Mucosa of descending colon (tissue), 3 donors: ENCODE measurements around the gene ANKRD16. TPM values are rescaled to one million over a fixed set of nuclear protein-coding genes. Genes with fewer than 3 reads are reported as not detected.
"Not testable (repeated sequence)": the region's sequence is repeated elsewhere in the genome, so short reads cannot be mapped to it uniquely, and the experiment has no call there.

Experiments used
- ATAC-seq: fragments of 200-7000 bp; cut with Tn5 transposase; one replicate; pipeline ENCODE4 v1.9.1; 2020; ENCODE audit warnings: mild to moderate bottlenecking, moderate library complexity
- DNase-seq, 3 donors: peaks; one replicate each; pipeline ENCODE4 v3.0.0-alpha.2; 2020
- H3K36me3 ChIP-seq: fragments of 200-600 bp; one replicate; pipeline ENCODE4 v1.8.0; 2021; ENCODE audit warnings: low read depth, mild to moderate bottlenecking
- H3K4me1 ChIP-seq: fragments of 200-600 bp; one replicate; pipeline ENCODE4 v1.8.0; 2021; ENCODE audit warnings: low read depth, mild to moderate bottlenecking
- H3K4me3 ChIP-seq: fragments of 200-600 bp; one replicate; pipeline ENCODE4 v1.8.0; 2021; ENCODE audit warnings: mild to moderate bottlenecking
- H3K9me3 ChIP-seq: fragments of 200-600 bp; one replicate; pipeline ENCODE4 v1.8.0; 2021; ENCODE audit warnings: mild to moderate bottlenecking
- intact Hi-C, 2 donors: fragments of 100-400 bp; cut with DNase I in 1 of 2; cut with micrococcal nuclease in 1 of 2; formaldehyde crosslinking; loops; one replicate each; pipeline versions ENCODE4 v1.11.0 to v1.11.1; 2022; cut with DNase I, micrococcal nuclease
- total RNA-seq, 3 donors: library from RNA; stranded (reverse); fragmentation: NEBNext Ultra II Directional in 2 of 3; extraction: Animal tissue kit (Norgen Biotek cat#: 25700) in 2 of 3; gene quantifications; one replicate each; pipeline versions ENCODE4 v1.2.1 to v1.2.4, GENCODE V29; 2021 to 2023
- TF ChIP-seq, protein P1 (sequence below): fragments of 200-600 bp; IDR thresholded peaks from one replicate; pipeline ENCODE4 v1.8.0; 2022; ENCODE audit warnings: antibody characterized with exemption, mild to moderate bottlenecking
- donor health status: DM: no; HTN: no; CAD: no; lungs with moderate emphysema.
- donor health status: DM: no; HTN: no; CAD: no.
- donor health status: DM: no; HTN: yes; CAD: no.

The ANKRD16 gene
- total RNA-seq, 3 donors from 2014 or later = 4.7 to 9.8 (median 7.4) TPM

DNA sequence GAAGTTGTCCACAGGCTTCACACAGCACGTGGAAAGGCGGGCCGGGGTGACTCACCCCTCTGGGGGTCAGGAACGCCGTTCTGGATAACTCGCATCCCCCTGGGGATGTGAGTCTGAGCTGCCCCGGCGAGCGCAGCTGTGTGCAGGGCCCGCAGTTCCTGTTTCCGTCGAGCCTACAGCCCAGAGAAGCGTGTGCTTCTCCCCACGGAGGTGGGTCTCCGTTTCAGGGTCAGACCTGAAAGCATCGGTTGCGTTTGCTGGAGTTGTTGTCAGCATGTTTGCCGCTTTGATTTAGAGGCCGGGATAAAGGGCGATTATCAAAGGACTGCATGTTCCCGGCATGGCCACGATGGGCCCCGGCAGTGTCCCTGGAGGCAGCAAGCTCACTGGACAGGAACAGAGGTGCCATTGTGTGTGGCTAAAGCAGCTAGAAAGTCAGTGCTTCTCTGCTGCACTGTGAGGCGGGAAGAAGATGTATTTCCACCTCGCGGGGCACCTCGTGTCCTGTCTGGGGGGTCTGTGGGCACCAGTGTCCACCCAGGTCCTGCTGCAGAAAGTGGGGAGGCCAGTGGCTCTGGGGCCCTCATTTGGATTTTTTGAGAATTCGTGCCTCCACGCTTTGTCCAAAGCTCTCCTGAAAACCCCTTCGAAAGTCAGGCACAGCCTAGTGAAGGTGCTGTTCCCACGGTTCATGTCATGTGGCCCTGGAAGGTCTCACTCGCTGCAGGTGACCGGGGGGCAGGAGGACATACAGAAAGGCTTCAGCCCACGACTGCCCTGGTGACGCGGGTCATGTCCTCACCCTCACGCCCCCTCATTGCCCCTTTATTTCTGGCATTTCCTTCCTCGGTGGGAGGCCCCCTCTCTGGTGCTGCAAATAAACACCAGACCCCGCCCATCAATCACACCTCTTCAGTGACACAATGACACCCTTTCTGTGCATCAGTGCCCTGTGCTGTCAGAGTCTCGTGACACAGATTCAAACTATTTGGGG lies 49.1 kb downstream of the ANKRD16 start:
- Histone ChIP-seq H3K4me1 (no peaks in the 10 kb centered on the region), H3K4me3 (no peak overlapping the region), H3K9me3 (no peaks in the 10 kb centered on the region), H3K36me3 (no peaks in the 10 kb centered on the region)
- TF ChIP-seq, protein P1, sequence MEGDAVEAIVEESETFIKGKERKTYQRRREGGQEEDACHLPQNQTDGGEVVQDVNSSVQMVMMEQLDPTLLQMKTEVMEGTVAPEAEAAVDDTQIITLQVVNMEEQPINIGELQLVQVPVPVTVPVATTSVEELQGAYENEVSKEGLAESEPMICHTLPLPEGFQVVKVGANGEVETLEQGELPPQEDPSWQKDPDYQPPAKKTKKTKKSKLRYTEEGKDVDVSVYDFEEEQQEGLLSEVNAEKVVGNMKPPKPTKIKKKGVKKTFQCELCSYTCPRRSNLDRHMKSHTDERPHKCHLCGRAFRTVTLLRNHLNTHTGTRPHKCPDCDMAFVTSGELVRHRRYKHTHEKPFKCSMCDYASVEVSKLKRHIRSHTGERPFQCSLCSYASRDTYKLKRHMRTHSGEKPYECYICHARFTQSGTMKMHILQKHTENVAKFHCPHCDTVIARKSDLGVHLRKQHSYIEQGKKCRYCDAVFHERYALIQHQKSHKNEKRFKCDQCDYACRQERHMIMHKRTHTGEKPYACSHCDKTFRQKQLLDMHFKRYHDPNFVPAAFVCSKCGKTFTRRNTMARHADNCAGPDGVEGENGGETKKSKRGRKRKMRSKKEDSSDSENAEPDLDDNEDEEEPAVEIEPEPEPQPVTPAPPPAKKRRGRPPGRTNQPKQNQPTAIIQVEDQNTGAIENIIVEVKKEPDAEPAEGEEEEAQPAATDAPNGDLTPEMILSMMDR = no peak
- peak in 1 of 3 donors; percentile 76 for DNase-seq
- ATAC-seq = peak; percentile 79
- intact Hi-C loops = no loop called here

DNA sequence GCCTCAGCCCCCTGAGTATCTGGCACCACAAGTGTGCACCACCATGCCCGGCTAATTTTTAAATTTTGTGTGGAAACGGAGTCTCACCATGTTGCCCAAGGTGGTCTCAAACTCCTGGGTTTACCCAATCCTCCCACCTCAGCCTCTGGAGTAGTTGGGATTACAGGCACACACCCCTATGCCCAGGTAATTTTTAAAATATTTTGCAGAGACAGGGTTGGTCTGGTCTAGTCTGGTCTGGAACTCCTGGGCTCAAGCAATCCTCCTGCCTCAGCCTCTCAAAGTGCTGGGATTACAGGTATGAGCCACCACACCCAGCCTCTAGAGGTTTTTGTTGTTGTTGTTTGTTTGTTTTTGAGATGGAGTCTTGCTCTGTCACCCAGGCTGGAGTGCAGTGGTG lies 53.5 kb downstream of the ANKRD16 start:
- H3K4me1 ChIP-seq, ATAC-seq, H3K4me3 ChIP-seq, intact Hi-C loops, H3K36me3 ChIP-seq, DNase-seq, H3K9me3 ChIP-seq: not testable (repeated sequence)

DNA sequence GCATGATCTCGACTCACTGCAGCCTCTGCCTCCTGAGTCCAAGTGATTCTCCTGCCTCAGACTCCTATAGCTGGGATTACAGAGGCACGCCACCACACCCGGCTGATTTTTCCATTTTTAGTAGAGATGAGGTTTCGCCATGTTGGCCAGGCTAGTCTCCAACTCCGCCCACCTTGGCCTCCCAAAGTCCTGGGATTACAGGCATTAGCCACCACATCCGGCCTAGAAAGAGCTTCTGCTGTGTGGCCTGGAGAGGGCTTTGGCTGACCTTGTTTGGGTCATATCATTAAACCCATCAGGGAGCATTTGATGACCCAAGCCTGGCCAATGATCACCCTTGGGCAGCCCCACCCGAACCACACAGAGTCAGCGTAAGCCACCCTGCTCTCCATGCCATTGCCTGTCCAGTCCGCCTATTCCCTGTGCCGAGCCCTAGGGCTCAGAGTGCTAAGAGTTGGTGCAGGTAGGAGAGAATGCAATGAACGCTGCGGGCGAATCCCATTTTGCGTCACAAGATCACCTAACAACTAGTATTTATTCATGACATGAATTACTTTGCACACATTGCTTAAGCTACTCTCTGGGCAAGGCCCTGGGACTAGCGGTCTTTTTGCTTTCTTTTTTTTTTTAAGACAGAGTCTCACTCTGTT lies 54.1 kb downstream of the ANKRD16 start:
- no peaks in the 10 kb centered on the region for H3K9me3 ChIP-seq
- H3K4me3 ChIP-seq = no peak overlapping the region
- H3K36me3 ChIP-seq = no peaks in the 10 kb centered on the region
- ATAC-seq (no peak), DNase-seq (no peak)
- intact Hi-C loops = no loop called here
- H3K4me1 ChIP-seq = no peaks in the 10 kb centered on the region
- TF ChIP-seq, protein P1 = no peak

DNA sequence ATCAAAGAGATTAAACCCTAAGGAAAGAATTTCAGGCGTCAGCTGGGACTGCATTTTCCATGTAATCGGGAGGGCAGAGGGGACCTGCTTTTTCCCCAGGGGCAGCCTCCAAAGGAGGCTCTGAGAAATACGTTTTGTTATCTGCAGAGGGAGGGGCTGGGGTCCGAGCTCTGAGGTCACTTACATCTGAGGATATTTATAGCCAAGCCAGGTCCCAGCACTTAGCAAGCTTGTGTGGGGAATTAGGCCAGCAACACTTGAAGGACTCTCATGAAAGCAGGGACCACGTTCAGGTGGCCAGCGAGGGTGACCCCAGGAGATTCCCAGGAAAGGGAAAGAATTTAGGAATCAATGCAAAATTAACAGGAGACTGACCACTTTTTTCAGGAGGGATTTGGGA lies 55.9 kb downstream of the ANKRD16 start:
- no peaks in the 10 kb centered on the region for H3K4me1 ChIP-seq
- DNase-seq = no peak

DNA sequence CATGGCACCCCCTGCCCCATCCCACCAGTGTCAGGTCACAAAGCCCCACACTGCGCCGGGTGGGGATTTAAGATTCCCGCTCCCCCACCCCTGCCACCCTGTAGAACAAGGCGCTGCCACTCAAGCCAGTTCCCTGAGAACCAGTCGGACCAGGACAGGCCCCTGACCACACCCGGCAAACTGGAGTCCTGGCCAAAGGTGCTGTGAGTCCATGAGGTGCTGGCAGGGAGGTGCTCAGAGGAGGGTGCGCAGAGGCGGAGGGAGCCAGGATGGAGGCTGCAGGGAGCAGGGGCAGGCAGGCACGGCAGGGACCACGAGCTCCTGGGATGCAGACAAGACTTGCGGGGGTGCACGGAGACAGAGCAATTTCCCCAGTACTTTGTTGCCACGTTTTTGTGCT lies 56.7 kb downstream of the ANKRD16 start:
- H3K9me3 ChIP-seq = no peaks in the 10 kb centered on the region
- H3K4me3 ChIP-seq = no peak overlapping the region
- no peaks in the 10 kb centered on the region for H3K4me1 ChIP-seq
- ATAC-seq (peak; percentile 99), DNase-seq (peak; percentile 84 to 86 (median 85))
- H3K36me3 ChIP-seq = no peaks in the 10 kb centered on the region
- TF ChIP-seq, protein P1 = no peak
- intact Hi-C loops = no loop called here

More for the DNA sequence above, 55.9 kb downstream of the ANKRD16 start:
- no peak for ATAC-seq
- Histone ChIP-seq H3K9me3 (no peaks in the 10 kb centered on the region), H3K4me3 (no peak overlapping the region), H3K36me3 (no peaks in the 10 kb centered on the region)
- intact Hi-C loops = no loop called here
- TF ChIP-seq, protein P1 = no peak

DNA sequence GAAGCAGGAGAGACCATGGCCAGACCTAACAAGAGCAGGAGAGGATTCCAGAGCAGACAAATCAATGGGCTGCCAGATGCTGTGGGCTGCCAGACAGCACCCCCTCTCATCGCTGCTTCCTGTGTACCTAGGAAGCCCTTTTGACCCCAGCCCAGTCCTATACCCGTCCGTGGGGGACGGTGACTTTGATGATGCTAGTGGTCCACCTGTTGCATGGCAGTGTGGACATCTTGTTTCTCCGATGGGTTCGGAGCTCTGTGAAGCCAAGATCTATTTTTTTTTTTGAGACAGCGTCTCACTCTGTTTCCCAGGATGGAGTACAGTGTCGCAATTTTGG lies 58.3 kb downstream of the ANKRD16 start:
- ATAC-seq = no peak
- H3K4me1 ChIP-seq = no peaks in the 10 kb centered on the region
- no peak for DNase-seq
- no peaks in the 10 kb centered on the region for H3K9me3 ChIP-seq
- H3K4me3 ChIP-seq = no peak overlapping the region
- TF ChIP-seq, protein P1 = no peak
- H3K36me3 ChIP-seq = no peaks in the 10 kb centered on the region
- intact Hi-C loops = no loop called here
